Medulla oblongata (tissue), 1 donor: ENCODE measurements around the gene CIB1.

Source experiments
- DNase-seq: peaks from one replicate; pipeline ENCODE4 v3.0.0-alpha.2; 2015; ENCODE audit errors: extremely low spot score

CIB1 gene

DNA sequence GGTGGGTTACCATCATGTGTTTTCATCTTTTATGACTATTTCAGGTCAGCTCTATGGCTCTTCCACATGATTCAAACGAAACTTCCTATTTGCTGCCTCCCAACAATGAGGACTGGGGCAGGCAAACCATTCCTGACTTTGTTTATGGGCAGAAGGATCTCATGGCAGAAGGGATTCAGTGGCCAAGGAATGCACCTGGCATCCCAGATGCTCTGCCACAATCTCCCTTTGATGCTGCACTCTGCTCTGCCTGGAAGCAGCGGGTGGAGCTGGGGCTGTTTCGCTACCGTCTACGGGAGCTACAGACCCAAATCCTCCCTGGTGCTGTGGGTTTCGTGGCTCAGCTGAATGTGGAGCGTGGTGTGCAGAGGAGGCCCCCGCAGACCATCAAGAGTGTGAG is 7.1 kb upstream of the CIB1 start:
- no peak for DNase-seq

DNA sequence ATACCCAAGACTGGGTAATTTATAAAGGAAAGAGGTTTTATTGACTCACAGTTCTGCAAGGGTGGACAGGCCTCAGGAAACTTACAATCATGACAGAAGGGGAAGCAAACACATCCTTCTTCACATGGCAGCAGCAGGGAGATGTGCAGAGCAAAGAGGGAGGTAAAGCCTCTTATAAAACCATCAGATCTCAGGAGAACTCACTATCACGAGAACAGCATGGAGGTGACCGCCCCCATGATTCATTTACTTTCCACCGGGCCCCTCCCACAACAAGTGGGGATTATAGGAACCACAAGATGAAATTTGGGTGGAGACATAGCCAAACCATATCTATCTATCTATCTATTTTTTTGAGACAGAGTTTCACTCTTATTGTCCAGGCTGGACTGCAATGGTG is 5.6 kb upstream of the CIB1 start:
- no peak for DNase-seq

DNA sequence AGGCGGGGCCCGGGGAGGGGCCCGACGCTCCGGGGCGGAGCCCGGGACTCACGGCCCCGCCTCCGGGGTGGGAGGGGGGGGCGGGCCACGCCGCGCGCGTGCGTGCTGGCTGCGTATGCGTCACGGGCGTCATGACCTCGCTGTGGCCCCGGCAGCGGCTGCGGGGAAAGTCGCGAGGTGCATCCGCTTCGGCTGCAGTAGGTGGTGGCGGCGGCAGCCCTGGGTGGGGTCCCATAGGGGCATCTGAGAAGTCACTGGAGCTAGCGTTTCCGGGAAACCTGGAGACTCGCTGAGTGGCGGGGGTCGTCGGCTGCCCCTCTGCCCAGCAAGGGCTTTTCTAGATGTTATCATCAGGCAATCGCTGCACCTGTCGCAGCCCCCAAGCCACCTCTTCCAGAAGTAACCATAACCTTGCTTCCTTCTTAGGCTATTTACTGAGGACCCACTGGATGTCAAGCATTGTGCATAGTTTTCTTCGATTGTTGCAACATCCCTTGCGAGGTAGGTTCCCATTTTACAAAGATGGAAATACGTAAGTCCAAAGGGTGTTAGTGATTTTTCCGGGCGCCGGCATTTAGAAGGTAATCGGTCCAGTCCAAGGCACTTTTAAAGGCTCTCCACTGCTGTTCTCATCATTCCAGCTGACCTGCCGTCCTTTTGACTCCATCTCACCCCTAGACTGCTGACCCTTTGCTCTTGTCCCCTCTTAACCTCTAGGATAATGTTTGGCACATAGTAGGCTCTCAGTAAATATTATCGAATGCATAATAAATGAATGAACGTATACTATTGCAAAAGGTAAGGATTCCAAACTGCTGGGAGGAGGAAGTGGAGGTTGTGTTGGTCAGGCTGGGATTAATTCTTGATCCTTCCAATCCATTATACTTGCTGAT is 601 bp upstream of the CIB1 start, which contains the start of gene GDPGP1:
GDPGP1 (plus strand) TSS at position 114 of the 893 bp plus-strand sequence. CDS start 6,700 bp downstream, outside the sequence.
- peak; percentile 34 for DNase-seq

- no peak for DNase-seq
Measured at GRCh38 chr15:90232941-90233386, 777 bp downstream of the CIB1 start.

GRCh38 chr15:90232196-90232595 is 1.5 kb downstream of the CIB1 start:
- no peak for DNase-seq

- DNase-seq = peak; percentile 50
Measured at GRCh38 chr15:90231028-90232017, 2.4 kb downstream of the CIB1 start.

- DNase-seq = no peak
Measured at GRCh38 chr15:90230610-90231009, 3.1 kb downstream of the CIB1 start.

DNA sequence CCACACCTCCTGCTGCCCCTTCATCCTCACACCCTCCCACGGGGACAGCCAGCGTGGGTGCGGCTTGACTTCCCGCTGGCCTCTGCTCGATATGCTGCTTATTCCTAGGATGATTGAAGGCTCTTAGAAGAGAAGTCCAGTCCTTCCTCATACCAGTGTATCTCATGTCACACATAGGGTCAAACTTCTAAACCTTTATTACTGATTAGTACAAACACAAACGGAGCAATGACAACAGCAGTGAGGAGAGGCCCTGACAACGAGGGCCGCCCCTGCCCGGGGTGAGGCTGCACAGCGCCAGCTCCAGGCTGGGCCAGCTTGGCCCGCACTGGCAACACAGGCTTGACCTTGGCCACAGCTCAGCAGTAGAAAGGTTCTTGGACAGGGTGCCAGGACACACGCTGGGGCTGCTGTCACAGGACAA is 3.7 kb downstream of the CIB1 start:
- peak; percentile 58 for DNase-seq

DNA sequence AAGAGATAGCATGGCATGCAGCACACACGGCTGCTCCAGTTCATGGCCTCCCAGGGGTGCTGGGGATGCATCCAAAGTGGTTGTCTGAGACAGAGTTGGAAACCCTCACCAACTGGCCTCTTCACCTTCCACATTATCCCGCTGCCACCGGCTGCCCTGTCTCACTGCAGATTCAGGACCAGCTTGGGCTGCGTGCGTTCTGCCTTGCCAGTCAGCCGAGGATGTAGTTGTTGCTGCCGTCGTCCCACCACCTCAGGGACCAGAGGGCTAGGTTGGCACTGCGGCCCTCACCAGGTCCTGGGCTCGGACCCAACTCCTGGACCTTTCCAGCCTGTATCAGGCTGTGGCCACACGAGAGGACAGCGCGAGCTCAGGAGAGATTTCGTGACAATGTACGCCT is 4.8 kb downstream of the CIB1 start:
- no peak for DNase-seq

- no peak for DNase-seq
Measured at GRCh38 chr15:90227816-90228772, 5.6 kb downstream of the CIB1 start.

DNA sequence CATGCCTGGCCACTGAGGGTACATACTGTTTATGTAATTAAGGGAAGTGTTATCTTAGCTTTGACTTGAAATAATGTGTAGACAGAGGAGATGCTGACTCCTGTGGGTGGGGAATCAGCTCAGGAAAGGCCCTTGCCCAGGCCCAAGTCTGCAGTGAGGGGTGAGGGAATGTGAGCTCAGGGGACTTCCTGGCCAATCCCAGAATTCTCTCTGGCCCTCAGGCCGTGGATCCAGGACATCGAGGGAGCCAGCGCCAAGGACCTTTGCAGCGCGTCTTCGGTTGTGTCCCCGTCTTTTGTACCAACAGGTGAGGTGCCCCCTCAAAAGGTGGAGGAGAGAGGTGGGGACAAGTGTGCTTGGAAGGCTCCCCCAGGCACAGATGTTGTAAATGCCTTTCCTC is 6.4 kb downstream of the CIB1 start:
- no peak for DNase-seq

DNA sequence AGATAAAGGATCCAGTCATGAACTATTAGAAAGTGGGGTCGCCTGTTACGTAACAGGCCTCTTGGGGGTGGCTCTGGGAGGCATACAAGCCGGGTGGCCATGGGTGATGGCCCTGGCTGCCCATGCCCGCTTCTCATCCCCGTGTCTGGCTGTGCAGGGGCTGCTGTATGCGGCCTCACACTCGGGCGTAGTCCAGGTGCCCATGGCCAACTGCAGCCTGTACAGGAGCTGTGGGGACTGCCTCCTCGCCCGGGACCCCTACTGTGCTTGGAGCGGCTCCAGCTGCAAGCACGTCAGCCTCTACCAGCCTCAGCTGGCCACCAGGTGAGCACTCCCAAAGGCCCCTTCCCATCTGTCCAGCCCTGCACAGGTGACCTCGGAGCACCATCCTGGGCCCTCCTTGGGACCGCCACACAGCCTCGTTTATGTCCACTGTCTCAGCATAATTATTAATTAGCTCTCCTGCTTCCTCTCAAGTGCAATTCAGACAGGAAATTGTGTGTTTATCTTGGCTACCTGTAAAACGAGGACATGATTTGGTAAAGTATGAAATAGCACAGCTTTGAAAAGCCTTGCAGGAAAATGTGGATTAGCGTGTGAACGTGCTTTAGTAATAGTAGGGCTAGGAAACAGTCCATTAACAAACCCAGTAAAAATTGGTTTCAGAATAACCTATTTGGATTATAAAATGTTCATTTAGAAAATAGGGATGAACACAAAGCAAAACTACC is 8.1 kb downstream of the CIB1 start:
- DNase-seq = no peak

- no peak for DNase-seq
Measured at GRCh38 chr15:90225047-90225446, 8.7 kb downstream of the CIB1 start.

DNA sequence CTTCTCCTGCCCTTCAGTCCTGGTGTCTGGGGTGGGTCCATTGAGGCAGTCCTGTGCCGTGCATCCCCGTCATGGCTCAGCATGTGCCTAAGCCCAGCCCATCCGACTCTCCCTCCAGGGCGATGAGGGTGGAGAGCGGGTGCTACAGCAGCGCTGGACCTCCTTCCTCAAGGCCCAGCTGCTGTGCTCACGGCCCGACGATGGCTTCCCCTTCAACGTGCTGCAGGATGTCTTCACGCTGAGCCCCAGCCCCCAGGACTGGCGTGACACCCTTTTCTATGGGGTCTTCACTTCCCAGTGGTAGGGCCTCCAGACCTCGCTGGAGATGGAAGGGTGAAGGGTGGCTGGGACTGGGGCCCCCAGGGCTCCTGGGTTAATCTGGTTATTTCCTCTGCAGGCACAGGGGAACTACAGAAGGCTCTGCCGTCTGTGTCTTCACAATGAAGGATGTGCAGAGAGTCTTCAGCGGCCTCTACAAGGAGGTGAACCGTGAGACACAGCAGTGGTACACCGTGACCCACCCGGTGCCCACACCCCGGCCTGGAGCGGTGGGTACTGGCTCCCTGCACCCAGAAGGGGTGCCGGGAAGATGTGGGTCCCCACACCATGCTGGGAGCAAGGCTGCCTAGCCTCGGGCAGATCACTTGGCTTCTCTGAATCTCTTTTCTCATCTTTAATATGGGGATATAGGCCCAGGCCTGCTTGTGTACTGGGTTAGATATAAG is 10.1 kb downstream of the CIB1 start:
- no peak for DNase-seq

DNA sequence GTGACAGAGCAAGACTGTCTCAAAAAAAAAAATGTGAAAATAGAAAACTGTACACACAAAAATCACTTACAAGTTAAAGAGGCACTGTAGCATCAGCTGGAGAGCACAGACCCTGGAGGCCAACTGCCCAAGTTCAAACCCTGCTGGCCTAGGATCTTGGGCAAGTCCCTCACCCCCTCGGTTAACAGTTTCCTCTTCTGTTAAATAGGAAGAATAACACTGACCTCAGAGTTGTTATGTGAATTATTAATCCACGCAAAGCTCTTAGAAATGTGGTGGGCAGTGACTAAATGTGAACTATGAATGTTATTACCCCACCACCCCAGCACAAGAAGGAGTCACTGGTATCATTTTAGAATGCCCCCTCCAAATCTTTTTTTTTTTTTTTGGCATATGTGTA is 11.2 kb downstream of the CIB1 start:
- DNase-seq = no peak

DNA sequence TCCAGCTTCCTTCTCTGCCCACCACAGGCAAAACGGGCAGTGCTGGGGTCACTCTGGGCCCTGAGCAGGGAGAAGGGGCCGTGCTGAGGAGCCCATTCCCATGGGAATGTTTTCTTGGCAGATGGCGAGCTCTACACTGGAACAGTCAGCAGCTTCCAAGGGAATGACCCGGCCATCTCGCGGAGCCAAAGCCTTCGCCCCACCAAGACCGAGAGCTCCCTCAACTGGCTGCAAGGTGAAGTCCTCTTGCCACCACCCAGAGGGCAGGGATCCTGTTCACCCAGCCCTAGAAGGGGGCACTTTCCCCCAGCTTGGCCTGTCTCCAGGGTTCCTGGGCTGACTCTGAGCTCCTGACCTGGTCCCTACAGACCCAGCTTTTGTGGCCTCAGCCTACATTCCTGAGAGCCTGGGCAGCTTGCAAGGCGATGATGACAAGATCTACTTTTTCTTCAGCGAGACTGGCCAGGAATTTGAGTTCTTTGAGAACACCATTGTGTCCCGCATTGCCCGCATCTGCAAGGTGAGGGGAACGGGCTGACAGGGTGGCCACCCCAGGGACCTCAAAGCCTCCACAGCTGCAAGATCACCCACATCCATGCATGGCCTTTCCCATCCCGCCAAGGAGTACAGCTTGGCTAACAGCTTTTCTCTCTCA is 12.4 kb downstream of the CIB1 start:
- DNase-seq = peak; percentile 95

DNA sequence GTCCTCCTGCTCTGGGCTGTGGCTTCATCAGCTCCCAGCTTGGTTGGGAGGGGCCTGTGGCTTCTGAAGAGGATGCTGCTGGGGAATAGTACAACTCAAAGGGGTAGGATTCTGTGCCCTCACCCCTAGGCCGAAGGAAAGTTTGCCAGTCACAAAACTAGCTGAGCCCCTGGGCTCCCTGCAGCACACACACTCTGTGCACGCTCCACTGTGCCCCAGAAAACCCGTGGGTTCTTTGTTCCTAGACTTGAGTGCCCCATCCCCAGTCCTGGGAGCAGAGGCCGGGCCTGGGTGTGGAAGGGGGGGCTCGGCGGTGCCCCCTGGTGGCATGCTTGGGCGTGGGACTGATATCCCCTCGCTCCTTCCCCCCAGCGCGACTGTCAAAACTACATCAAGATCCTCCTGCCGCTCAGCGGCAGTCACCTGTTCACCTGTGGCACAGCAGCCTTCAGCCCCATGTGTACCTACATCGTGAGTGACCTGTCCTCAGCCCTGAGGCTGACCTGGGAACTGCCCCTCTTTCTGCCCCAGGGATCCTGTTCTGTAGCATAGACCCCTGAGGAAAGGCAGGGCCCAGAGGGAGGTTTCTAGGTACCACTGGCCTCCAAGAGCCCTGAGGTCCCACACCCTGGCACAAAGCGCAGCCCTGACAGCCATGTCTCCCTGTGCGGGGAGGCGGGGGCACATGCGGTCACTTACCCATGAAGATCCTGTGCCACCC is 14.2 kb downstream of the CIB1 start:
- DNase-seq = peak; percentile 36

GRCh38 chr15:90217671-90218394 is 15.9 kb downstream of the CIB1 start:
- DNase-seq = no peak
